Bronchial epithelial cell (primary cell): ENCODE data around the gene CCDC188. TPM values are rescaled to one million over a fixed set of nuclear protein-coding genes. Genes with fewer than 3 reads are reported as not detected.

Experiments used
- DNase-seq: peaks from one replicate; pipeline ENCODE4 v3.0.0-alpha.2; 2010; ENCODE audit warnings: low read depth
- FAIRE-seq: peaks from 2 replicates; lab custom pipeline; 2011; peaks lifted over from hg19 to GRCh38; lab: Jason Lieb, UNC
- H3K27me3 ChIP-seq: 2 replicates; pipeline ENCODE4 v1.5.1; 2011; ENCODE audit warnings: low read length; ENCODE audit not compliant: control insufficient read depth, insufficient read depth
- H3K36me3 ChIP-seq: 2 replicates; pipeline ENCODE4 v1.5.1; 2011; ENCODE audit warnings: low read length; ENCODE audit not compliant: control insufficient read depth, insufficient read depth
- H3K4me3 ChIP-seq: 2 replicates; pipeline ENCODE4 v1.5.1; 2011; ENCODE audit warnings: mild to moderate bottlenecking, low read depth, low read length, control low read depth
- CTCF ChIP-seq: IDR thresholded peaks from 2 replicates; pipeline ENCODE4 v1.5.1; 2011; ENCODE audit warnings: mild to moderate bottlenecking, moderate library complexity, low read length, control low read depth, inconsistent platforms; ENCODE audit not compliant: insufficient read depth, severe bottlenecking
- total RNA-seq: library from RNA; depleted of rRNA; stranded (reverse); fragments of >200 nt; gene quantifications from 2 replicates; pipeline ENCODE4 v1.2.1, GENCODE V29; 2014

The CCDC188 gene
- total RNA-seq, 1 donor from 2014 or later: not detected

DNA sequence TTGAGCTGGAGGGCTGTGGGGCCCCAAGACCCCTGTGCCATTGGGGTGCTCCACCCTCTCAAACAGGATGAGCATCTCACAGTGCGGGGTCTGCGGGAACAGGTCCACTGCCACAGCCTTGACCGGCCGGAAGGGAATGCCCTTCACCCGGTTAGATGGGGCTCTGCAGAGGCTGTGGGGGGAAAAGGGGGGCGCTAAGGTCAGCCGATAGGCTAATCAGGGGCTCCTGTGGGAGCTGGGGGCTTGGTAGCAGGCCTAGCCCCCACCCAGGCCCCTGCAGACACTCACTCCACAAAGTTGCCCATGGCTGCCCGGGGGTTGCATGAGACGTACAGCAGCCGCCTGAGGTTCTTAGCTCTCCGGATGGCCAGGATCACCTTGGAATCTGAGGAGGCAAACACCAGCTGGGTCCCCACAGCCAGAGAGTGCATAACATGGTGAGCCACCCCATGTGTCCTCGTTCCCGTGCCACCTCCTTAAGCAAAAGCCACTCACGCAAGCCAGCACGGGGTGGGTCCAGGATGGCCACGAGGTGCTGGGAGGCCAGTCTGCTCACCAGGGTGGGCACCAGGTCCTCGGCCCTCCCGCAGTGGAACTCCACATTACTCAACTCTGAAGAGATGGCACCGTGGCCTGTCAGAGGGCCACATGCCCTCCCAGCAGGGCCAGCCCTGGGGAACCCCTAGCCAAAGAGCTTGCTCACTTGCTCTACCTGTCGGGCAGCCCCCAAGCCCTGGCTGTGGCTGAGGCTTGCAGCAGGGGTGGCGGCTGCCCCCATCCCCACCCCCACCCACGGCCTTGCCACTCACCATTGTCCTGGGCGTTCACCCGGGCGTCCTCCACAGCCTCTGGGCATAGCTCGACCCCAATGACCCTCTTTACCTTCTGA is 38.0 kb downstream of the CCDC188 start:
- peaks cover 45% of the 10 kb centered on the region for H3K36me3 ChIP-seq

DNA sequence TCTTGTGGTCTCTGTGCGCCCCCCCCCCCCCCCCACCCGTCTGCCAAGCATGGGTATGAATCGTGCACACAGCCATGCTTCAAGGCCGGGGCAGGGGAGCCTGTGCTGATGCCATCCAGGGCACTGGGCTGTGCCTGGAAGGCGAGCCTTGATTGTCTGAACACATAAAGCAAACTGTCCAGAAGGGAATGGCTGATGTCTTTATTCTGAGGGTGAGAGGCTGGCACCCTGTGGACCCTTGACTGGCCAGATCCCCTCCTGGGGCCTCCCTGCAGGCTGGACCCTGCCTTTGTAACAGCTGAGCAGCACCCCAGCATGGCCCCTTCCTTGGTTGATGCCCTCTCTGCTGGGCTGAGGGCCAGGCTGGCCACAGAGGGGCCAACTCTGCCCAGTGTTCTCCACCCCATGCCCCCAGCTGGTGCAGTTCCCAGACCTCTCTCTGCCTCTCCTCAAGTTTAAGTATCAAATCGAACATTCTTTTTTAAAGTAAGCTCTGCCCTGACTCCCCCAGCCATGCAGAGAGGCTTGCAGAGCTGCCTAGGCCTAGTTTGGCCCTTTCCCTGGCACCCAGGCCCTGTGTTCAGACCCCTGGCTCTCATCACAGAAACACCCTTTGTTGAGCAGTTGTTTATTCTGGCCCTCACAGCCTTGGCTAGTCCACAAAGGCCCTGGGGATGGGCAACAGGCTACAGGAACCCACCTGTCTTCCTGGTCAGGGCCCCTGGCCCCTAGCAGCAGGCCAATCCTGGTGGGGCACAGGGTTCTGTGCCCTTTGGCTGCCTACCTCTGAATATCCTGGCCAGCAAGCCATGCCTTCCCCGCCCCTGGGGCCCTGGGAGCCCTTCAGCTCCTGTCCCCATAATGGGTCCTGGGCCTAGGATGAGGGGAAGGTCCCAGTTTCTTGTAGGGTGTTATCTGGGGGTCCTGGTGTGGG is 38.9 kb downstream of the CCDC188 start:
- FAIRE-seq (no peak), DNase-seq (no peak)
- H3K36me3 ChIP-seq: peaks cover 51% of the 10 kb centered on the region
- no peaks in the 10 kb centered on the region for H3K27me3 ChIP-seq
- no peak for TF ChIP-seq CTCF
- H3K4me3 ChIP-seq: no peak overlapping the region

More for the DNA sequence above, 38.0 kb downstream of the CCDC188 start:
- TF ChIP-seq CTCF: no peak
- no peak overlapping the region for H3K4me3 ChIP-seq
- no peaks in the 10 kb centered on the region for H3K27me3 ChIP-seq
- DNase-seq (no peak), FAIRE-seq (no peak)

- H3K27me3 ChIP-seq: no peaks in the 10 kb centered on the region
- no peak overlapping the region for H3K4me3 ChIP-seq
- no peak for FAIRE-seq
- peaks cover 58% of the 10 kb centered on the region for H3K36me3 ChIP-seq
- TF ChIP-seq CTCF: peak; percentile 43
- peak; percentile 11 for DNase-seq
Observed at GRCh38 chr22:20111045-20111688, 39.7 kb downstream of the CCDC188 start.

- TF ChIP-seq CTCF: no peak
- Histone ChIP-seq H3K27me3 (no peaks in the 10 kb centered on the region), H3K4me3 (no peak overlapping the region), H3K36me3 (peaks cover 55% of the 10 kb centered on the region)
- DNase-seq: no peak
- no peak for FAIRE-seq
Observed at GRCh38 chr22:20110359-20110985, 40.4 kb downstream of the CCDC188 start.
